GM21576 (cell line): ENCODE measurements around the gene ADAT1.
A peak's percentile ranks its signal among the peaks of the same experiment; 100 is the strongest.

Experiments
- ATAC-seq: cut with Tn5 transposase; IDR thresholded peaks from one replicate; pipeline ENCODE4 v1.9.1; 2021; ENCODE audit warnings: mild to moderate bottlenecking, moderate library complexity; ENCODE audit not compliant: unreplicated experiment

Gene ADAT1

GRCh38 chr16:75622761-75623605 is at the start of gene ADAT1:
Gene ADAT1, minus strand, starts transcription at chr16:75623281. Its CDS starts 2,482 bp downstream, at chr16:75620799.
- peak; percentile 93 for ATAC-seq

- no peak for ATAC-seq
These were observed 44.4 kb upstream of the ADAT1 start for GRCh38 chr16:75667503-75667902.

GRCh38 chr16:75660726-75661302 is 37.7 kb upstream of the ADAT1 start:
- ATAC-seq = no peak

- ATAC-seq = no peak
These were observed 37.2 kb upstream of the ADAT1 start for GRCh38 chr16:75660321-75660720.

- no peak for ATAC-seq
These were observed 35.1 kb upstream of the ADAT1 start for GRCh38 chr16:75658175-75658574.

GRCh38 chr16:75653922-75654321 is 30.8 kb upstream of the ADAT1 start:
- ATAC-seq = no peak

- peak; percentile 32 for ATAC-seq
These were observed 25.4 kb upstream of the ADAT1 start for GRCh38 chr16:75648265-75649076.

GRCh38 chr16:75647492-75648264 is 24.6 kb upstream of the ADAT1 start, which contains the start of the genes KARS1 and TERF2IP:
Gene KARS1, minus strand, starts transcription at chr16:75647665. Its CDS starts 26 bp downstream, at chr16:75647639.
Gene TERF2IP, plus strand, starts transcription at chr16:75647773. Its CDS starts 110 bp downstream, at chr16:75647883.
- ATAC-seq = peak; percentile 82

GRCh38 chr16:75647112-75647491 is 24.0 kb upstream of the ADAT1 start:
- ATAC-seq = peak; percentile 14

GRCh38 chr16:75644240-75645012 is 21.3 kb upstream of the ADAT1 start:
- ATAC-seq = no peak

- no peak for ATAC-seq
These were observed 17.5 kb upstream of the ADAT1 start for GRCh38 chr16:75640598-75640997.

- ATAC-seq = no peak
These were observed 12.0 kb upstream of the ADAT1 start for GRCh38 chr16:75635036-75635435.

- no peak for ATAC-seq
These were observed 9.8 kb upstream of the ADAT1 start for GRCh38 chr16:75632857-75633256.

- no peak for ATAC-seq
These were observed 7.0 kb upstream of the ADAT1 start for GRCh38 chr16:75630052-75630451.

- no peak for ATAC-seq
These were observed 6.1 kb upstream of the ADAT1 start for GRCh38 chr16:75629132-75629531.

- ATAC-seq = no peak
These were observed 5.3 kb upstream of the ADAT1 start for GRCh38 chr16:75628351-75628750.

- no peak for ATAC-seq
These were observed 4.8 kb upstream of the ADAT1 start for GRCh38 chr16:75627851-75628250.

GRCh38 chr16:75626806-75627205 is 3.7 kb upstream of the ADAT1 start:
- ATAC-seq = no peak

- no peak for ATAC-seq
These were observed 1.8 kb upstream of the ADAT1 start for GRCh38 chr16:75624921-75625334.

- ATAC-seq = no peak
These were observed 2.0 kb downstream of the ADAT1 start for GRCh38 chr16:75621170-75621477.
